ENCODE measurements around the gene CHRM5.
"Not testable (repeated sequence)": the region's sequence is repeated elsewhere in the genome, so short reads cannot be mapped to it uniquely, and the experiment has no call there.

Gene CHRM5

GRCh38 chr15:33994005-33994615 is 25.8 kb downstream of the CHRM5 start:
- DNase-seq = no peak

- DNase-seq = not testable (repeated sequence)
Measured at GRCh38 chr15:33995666-33996065, 27.4 kb downstream of the CHRM5 start.

GRCh38 chr15:34001536-34001935 is 33.2 kb downstream of the CHRM5 start:
- no peak for DNase-seq

- no peak for DNase-seq
Measured at GRCh38 chr15:34006381-34006780, 38.1 kb downstream of the CHRM5 start.

- DNase-seq = no peak
Measured at GRCh38 chr15:34009656-34010055, 41.4 kb downstream of the CHRM5 start.

- no peak for DNase-seq
Measured at GRCh38 chr15:34010921-34011320, 42.6 kb downstream of the CHRM5 start.

GRCh38 chr15:34011481-34011880 is 43.2 kb downstream of the CHRM5 start:
- DNase-seq = no peak

GRCh38 chr15:34012461-34013028 is 44.2 kb downstream of the CHRM5 start:
- DNase-seq = no peak

- no peak for DNase-seq
Measured at GRCh38 chr15:34013746-34014145, 45.4 kb downstream of the CHRM5 start.

GRCh38 chr15:34014556-34014955 is 46.3 kb downstream of the CHRM5 start:
- DNase-seq = peak; percentile 36

GRCh38 chr15:34018021-34018645 is 49.8 kb downstream of the CHRM5 start:
- no peak for DNase-seq

GRCh38 chr15:34018738-34019137 is 50.4 kb downstream of the CHRM5 start:
- DNase-seq = not testable (repeated sequence)

- DNase-seq = no peak
Measured at GRCh38 chr15:34019369-34019990, 51.2 kb downstream of the CHRM5 start.

- DNase-seq = no peak
Measured at GRCh38 chr15:34023907-34024306, 55.6 kb downstream of the CHRM5 start.

- no peak for DNase-seq
Measured at GRCh38 chr15:34025252-34025651, 57.0 kb downstream of the CHRM5 start.

GRCh38 chr15:34027606-34028005 is 59.3 kb downstream of the CHRM5 start:
- DNase-seq = no peak

- DNase-seq = no peak
Measured at GRCh38 chr15:34031987-34032760, 63.9 kb downstream of the CHRM5 start.

- peak; percentile 94 for DNase-seq
Measured at GRCh38 chr15:34038023-34038870, 70.0 kb downstream of the CHRM5 start.

- peak; percentile 78 for DNase-seq
Measured at GRCh38 chr15:34038871-34039789, 70.8 kb downstream of the CHRM5 start, which contains the start of gene AVEN. AVEN (minus strand) TSS chr15:34039204; CDS start chr15:34039046, 158 bp downstream.

- DNase-seq = no peak
Measured at GRCh38 chr15:34039790-34040113, 71.5 kb downstream of the CHRM5 start.

- no peak for DNase-seq
Measured at GRCh38 chr15:34043391-34043790, 75.1 kb downstream of the CHRM5 start.
